Memory B cell (primary cell): ENCODE measurements around the gene CLNK.
"Not testable (repeated sequence)": the region's sequence is repeated elsewhere in the genome, so short reads cannot be mapped to it uniquely, and the experiment has no call there.

ENCODE experiments used
- ATAC-seq: fragments of 150-1000 bp; cut with Tn5 transposase; 2 replicates; pipeline ENCODE4 v1.10.0; 2021; ENCODE audit warnings: low read depth, mild to moderate bottlenecking, moderate library complexity
- DNase-seq, 2 donors: peaks; one replicate each; pipeline ENCODE4 v3.0.0; 2022; ENCODE audit warnings: low spot score in 2 of 2
- H3K27ac Mint-ChIP-seq: one replicate; pipeline ENCODE4 v1.8.0; 2022; ENCODE audit warnings: mild to moderate bottlenecking, moderate library complexity, mixed read lengths
- H3K27me3 Mint-ChIP-seq: one replicate; pipeline ENCODE4 v1.8.0; 2022; ENCODE audit warnings: mixed read lengths
- H3K36me3 Mint-ChIP-seq: one replicate; pipeline ENCODE4 v1.8.0; 2022; ENCODE audit warnings: mild to moderate bottlenecking, mixed read lengths
- H3K4me1 Mint-ChIP-seq: one replicate; pipeline ENCODE4 v1.8.0; 2022; ENCODE audit warnings: mixed read lengths
- H3K4me3 Mint-ChIP-seq: one replicate; pipeline ENCODE4 v1.8.0; 2022; ENCODE audit warnings: mild to moderate bottlenecking, moderate library complexity, mixed read lengths
- H3K9me3 Mint-ChIP-seq: one replicate; pipeline ENCODE4 v1.8.0; 2022; ENCODE audit warnings: mixed read lengths

Gene CLNK

GRCh38 chr4:10625131-10625530 is 59.4 kb downstream of the CLNK start:
- Mint-ChIP-seq H3K4me1 (peaks cover 10% of the 10 kb centered on the region), H3K9me3 (no peaks in the 10 kb centered on the region), H3K27me3 (no peaks in the 10 kb centered on the region), H3K27ac (peak overlapping the region; percentile 4), H3K36me3 (no peaks in the 10 kb centered on the region), H3K4me3 (no peak overlapping the region)
- ATAC-seq: no peak
- DNase-seq: no peak

- peaks cover 10% of the 10 kb centered on the region for H3K4me1 Mint-ChIP-seq
- no peaks in the 10 kb centered on the region for H3K27me3 Mint-ChIP-seq
- no peaks in the 10 kb centered on the region for H3K36me3 Mint-ChIP-seq
- no peak for ATAC-seq
- H3K4me3 Mint-ChIP-seq: no peak overlapping the region
- no peak for DNase-seq
- no peak overlapping the region for H3K27ac Mint-ChIP-seq
- H3K9me3 Mint-ChIP-seq: no peaks in the 10 kb centered on the region
These were observed 60.7 kb downstream of the CLNK start for GRCh38 chr4:10623862-10624261.

- no peak for DNase-seq
- H3K4me3 Mint-ChIP-seq: no peak overlapping the region
- no peaks in the 10 kb centered on the region for H3K9me3 Mint-ChIP-seq
- H3K36me3 Mint-ChIP-seq: no peaks in the 10 kb centered on the region
- H3K27me3 Mint-ChIP-seq: no peaks in the 10 kb centered on the region
- ATAC-seq: no peak
- H3K4me1 Mint-ChIP-seq: peaks cover 10% of the 10 kb centered on the region
- H3K27ac Mint-ChIP-seq: no peak overlapping the region
These were observed 61.3 kb downstream of the CLNK start for GRCh38 chr4:10623241-10623640.

- Mint-ChIP-seq H3K4me1 (peaks cover 10% of the 10 kb centered on the region), H3K27ac (no peak overlapping the region), H3K27me3 (no peaks in the 10 kb centered on the region), H3K4me3 (no peak overlapping the region), H3K9me3 (no peaks in the 10 kb centered on the region), H3K36me3 (no peaks in the 10 kb centered on the region)
- DNase-seq: peak in 1 of 2 donors; percentile 4
- ATAC-seq: peak; percentile 44
These were observed 61.8 kb downstream of the CLNK start for GRCh38 chr4:10622728-10623127.

GRCh38 chr4:10620935-10621488 is 63.6 kb downstream of the CLNK start:
- Mint-ChIP-seq H3K4me1 (peaks cover 7% of the 10 kb centered on the region), H3K36me3 (no peaks in the 10 kb centered on the region), H3K4me3 (no peak overlapping the region), H3K9me3 (no peaks in the 10 kb centered on the region), H3K27ac (no peak overlapping the region), H3K27me3 (no peaks in the 10 kb centered on the region)
- ATAC-seq (no peak), DNase-seq (no peak)

GRCh38 chr4:10619855-10620254 is 64.7 kb downstream of the CLNK start:
- ATAC-seq: no peak
- DNase-seq: no peak
- no peaks in the 10 kb centered on the region for H3K9me3 Mint-ChIP-seq
- peaks cover 3% of the 10 kb centered on the region for H3K4me1 Mint-ChIP-seq
- no peaks in the 10 kb centered on the region for H3K36me3 Mint-ChIP-seq
- peak overlapping the region; percentile 15 for H3K27ac Mint-ChIP-seq
- no peaks in the 10 kb centered on the region for H3K27me3 Mint-ChIP-seq
- no peak overlapping the region for H3K4me3 Mint-ChIP-seq

GRCh38 chr4:10619220-10619619 is 65.3 kb downstream of the CLNK start:
- no peak for ATAC-seq
- DNase-seq: no peak
- H3K27ac Mint-ChIP-seq: no peak overlapping the region
- H3K9me3 Mint-ChIP-seq: no peaks in the 10 kb centered on the region
- no peaks in the 10 kb centered on the region for H3K27me3 Mint-ChIP-seq
- H3K4me1 Mint-ChIP-seq: peaks cover 3% of the 10 kb centered on the region
- H3K4me3 Mint-ChIP-seq: no peak overlapping the region
- H3K36me3 Mint-ChIP-seq: no peaks in the 10 kb centered on the region

- not testable (repeated sequence) for H3K36me3 Mint-ChIP-seq, H3K4me1 Mint-ChIP-seq, H3K27ac Mint-ChIP-seq, H3K9me3 Mint-ChIP-seq, H3K27me3 Mint-ChIP-seq, DNase-seq, H3K4me3 Mint-ChIP-seq, ATAC-seq
These were observed 69.6 kb downstream of the CLNK start for GRCh38 chr4:10614926-10615325.

GRCh38 chr4:10613926-10614478 is 70.6 kb downstream of the CLNK start:
- Mint-ChIP-seq H3K27ac (no peak overlapping the region), H3K36me3 (peaks cover 4% of the 10 kb centered on the region), H3K27me3 (peaks cover 2% of the 10 kb centered on the region), H3K4me1 (peaks cover 3% of the 10 kb centered on the region), H3K4me3 (no peak overlapping the region), H3K9me3 (no peaks in the 10 kb centered on the region)
- DNase-seq (no peak), ATAC-seq (no peak)

- no peak overlapping the region for H3K27ac Mint-ChIP-seq
- no peaks in the 10 kb centered on the region for H3K9me3 Mint-ChIP-seq
- H3K27me3 Mint-ChIP-seq: peaks cover 2% of the 10 kb centered on the region
- no peak overlapping the region for H3K4me3 Mint-ChIP-seq
- peaks cover 4% of the 10 kb centered on the region for H3K36me3 Mint-ChIP-seq
- ATAC-seq (no peak), DNase-seq (no peak)
- H3K4me1 Mint-ChIP-seq: peaks cover 3% of the 10 kb centered on the region
These were observed 72.1 kb downstream of the CLNK start for GRCh38 chr4:10612476-10612875.

GRCh38 chr4:10611673-10612072 is 72.9 kb downstream of the CLNK start:
- DNase-seq (no peak), ATAC-seq (no peak)
- peaks cover 4% of the 10 kb centered on the region for H3K36me3 Mint-ChIP-seq
- H3K27ac Mint-ChIP-seq: no peak overlapping the region
- no peaks in the 10 kb centered on the region for H3K9me3 Mint-ChIP-seq
- no peak overlapping the region for H3K4me3 Mint-ChIP-seq
- peaks cover 2% of the 10 kb centered on the region for H3K27me3 Mint-ChIP-seq
- peaks cover 3% of the 10 kb centered on the region for H3K4me1 Mint-ChIP-seq

GRCh38 chr4:10608501-10609219 is 75.9 kb downstream of the CLNK start:
- peak in 1 of 2 donors; percentile 1 for DNase-seq
- ATAC-seq: no peak
- Mint-ChIP-seq H3K9me3 (no peaks in the 10 kb centered on the region), H3K4me3 (no peak overlapping the region), H3K27ac (no peak overlapping the region), H3K27me3 (peaks cover 2% of the 10 kb centered on the region), H3K4me1 (peaks cover 3% of the 10 kb centered on the region), H3K36me3 (peaks cover 4% of the 10 kb centered on the region)

- Mint-ChIP-seq H3K4me1 (peaks cover 3% of the 10 kb centered on the region), H3K36me3 (peaks cover 6% of the 10 kb centered on the region), H3K27ac (no peak overlapping the region), H3K9me3 (no peaks in the 10 kb centered on the region), H3K4me3 (no peak overlapping the region), H3K27me3 (no peaks in the 10 kb centered on the region)
- ATAC-seq (no peak), DNase-seq (no peak)
These were observed 77.4 kb downstream of the CLNK start for GRCh38 chr4:10607206-10607605.

- H3K36me3 Mint-ChIP-seq: peaks cover 6% of the 10 kb centered on the region
- no peaks in the 10 kb centered on the region for H3K9me3 Mint-ChIP-seq
- H3K27me3 Mint-ChIP-seq: no peaks in the 10 kb centered on the region
- peaks cover 3% of the 10 kb centered on the region for H3K4me1 Mint-ChIP-seq
- H3K4me3 Mint-ChIP-seq: no peak overlapping the region
- no peak overlapping the region for H3K27ac Mint-ChIP-seq
- no peak for DNase-seq
- ATAC-seq: no peak
These were observed 77.9 kb downstream of the CLNK start for GRCh38 chr4:10606483-10607155.
